PC-3 (cell line): ENCODE measurements around the gene DEUP1.
"Not testable (repeated sequence)": the region's sequence is repeated elsewhere in the genome, so short reads cannot be mapped to it uniquely, and the experiment has no call there.

Source experiments
- CTCF ChIP-seq: fragments of 300-600 bp; sonication (generic); conservative IDR thresholded peaks from 2 replicates; pipeline ENCODE4 v1.5.1; 2017; ENCODE audit warnings: antibody characterized with exemption, low read depth, mild to moderate bottlenecking, low read length
- EZH2 ChIP-seq: fragments of 300-600 bp; sonication (generic); IDR thresholded peaks from one replicate; pipeline ENCODE4 v1.6.1; 2017; ENCODE audit warnings: antibody characterized with exemption, mild to moderate bottlenecking, low read length; ENCODE audit not compliant: unreplicated experiment
- EZH2phosphoT487 ChIP-seq: fragments of 300-600 bp; sonication (generic); IDR thresholded peaks from 2 replicates; pipeline ENCODE4 v1.6.1; 2018; ENCODE audit warnings: mild to moderate bottlenecking, antibody characterized with exemption, low read length, borderline replicate concordance

DNA sequence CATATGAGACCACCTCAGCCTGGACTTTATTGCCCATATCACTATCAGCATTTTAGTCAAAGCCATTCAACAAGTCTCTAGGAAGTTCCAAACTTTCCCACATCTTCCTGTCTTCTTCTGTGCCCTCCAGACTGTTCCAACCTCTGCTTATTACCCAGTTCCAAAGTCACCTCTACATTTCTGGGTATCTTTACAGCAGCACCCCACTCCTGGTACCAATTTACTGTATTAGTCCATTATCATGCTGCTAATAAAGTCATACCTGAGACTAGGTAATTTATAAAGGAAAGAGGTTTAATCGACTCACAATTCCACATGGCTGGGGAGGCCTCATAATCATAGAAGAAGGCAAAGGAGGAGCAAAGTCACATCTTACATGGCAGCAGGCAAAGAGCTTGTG lies 16.1 kb upstream of the DEUP1 start:
- TF ChIP-seq CTCF, EZH2, EZH2phosphoT487: not testable (repeated sequence)
